Caco-2 (cell line): ENCODE data around the gene SGO1. TPM values are rescaled to one million over a fixed set of nuclear protein-coding genes. Genes with fewer than 3 reads are reported as not detected.

Experiments
- BruUV-seq: library from RNA; stranded (reverse); fragments of 400-500 nt; replicated peaks from 2 replicates; lab custom pipeline; 2021; lab: Mats Ljungman, UMichigan
- CTCF ChIA-PET: fragments of 300-600 bp; sonication (Branson Sonifier 250); formaldehyde crosslinking; loops from one replicate; lab custom pipeline; 2022; ENCODE audit warnings: antibody characterized with exemption; lab: Charles Lee
- POLR2A ChIA-PET: fragments of 300-600 bp; sonication (Branson Sonifier 250); formaldehyde crosslinking; loops from one replicate; lab custom pipeline; 2022; ENCODE audit warnings: antibody characterized with exemption; lab: Charles Lee
- DNase-seq, 2 experiments: peaks; one replicate each; pipeline versions ENCODE4 v3.0.0 to v3.0.0-alpha.2; 2020 to 2022
- H3K27me3 ChIP-seq: replicated peaks from 2 replicates; pipeline ENCODE4 v1.6.0; 2011; ENCODE audit warnings: low read length; ENCODE audit not compliant: control insufficient read depth, insufficient read depth
- H3K36me3 ChIP-seq: 2 replicates; pipeline ENCODE4 v1.5.1; 2011; ENCODE audit warnings: low read length; ENCODE audit not compliant: control insufficient read depth, insufficient read depth
- H3K4me1 ChIP-seq: fragments of 250-450 bp; sonication (Bioruptor Pico); 2 replicates; pipeline ENCODE4 v1.5.1; 2020; ENCODE audit warnings: mild to moderate bottlenecking
- H3K4me3 ChIP-seq: 2 replicates; pipeline ENCODE4 v1.5.1; 2011; ENCODE audit warnings: low read depth, mild to moderate bottlenecking, control low read depth, low read length
- H3K9me3 ChIP-seq: fragments of 250-450 bp; sonication (Bioruptor Pico); 2 replicates; pipeline ENCODE4 v1.5.1; 2020; ENCODE audit warnings: mild to moderate bottlenecking, moderate library complexity
- H3K27ac Mint-ChIP-seq: one replicate; pipeline ENCODE4 v1.8.0; 2022; ENCODE audit warnings: mixed read lengths; ENCODE audit not compliant: unreplicated experiment
- H3K27me3 Mint-ChIP-seq: one replicate; pipeline ENCODE4 v1.8.0; 2022; ENCODE audit warnings: mixed read lengths; ENCODE audit not compliant: insufficient read depth, unreplicated experiment
- H3K36me3 Mint-ChIP-seq: one replicate; pipeline ENCODE4 v1.8.0; 2022; ENCODE audit warnings: mild to moderate bottlenecking, mixed read lengths; ENCODE audit not compliant: insufficient read depth, unreplicated experiment
- H3K4me1 Mint-ChIP-seq: one replicate; pipeline ENCODE4 v1.8.0; 2022; ENCODE audit warnings: low read depth, mixed read lengths; ENCODE audit not compliant: unreplicated experiment
- H3K4me3 Mint-ChIP-seq: one replicate; pipeline ENCODE4 v1.8.0; 2022; ENCODE audit warnings: mild to moderate bottlenecking, moderate library complexity, mixed read lengths; ENCODE audit not compliant: unreplicated experiment
- H3K9me3 Mint-ChIP-seq: one replicate; pipeline ENCODE4 v1.8.0; 2022; ENCODE audit warnings: mixed read lengths; ENCODE audit not compliant: unreplicated experiment
- CTCF ChIP-seq, 2 experiments: fragments of 200-600 bp in 1 of 2; IDR thresholded peaks; 1 replicate in 1 of 2; 2 replicates in 1 of 2; pipeline versions ENCODE4 v1.5.1 to v1.8.0; 2011 to 2022; ENCODE audit warnings: antibody characterized with exemption in 1 of 2, control low read depth in 1 of 2, inconsistent platforms in 1 of 2, low read depth in 1 of 2, low read length in 1 of 2, mild to moderate bottlenecking in 1 of 2, moderate library complexity in 1 of 2; ENCODE audit not compliant: insufficient read depth in 1 of 2, severe bottlenecking in 1 of 2, unreplicated experiment in 1 of 2
- intact Hi-C: fragments of 100-400 bp; cut with micrococcal nuclease; formaldehyde crosslinking; loops from one replicate; pipeline ENCODE4 v1.10.0; 2022; ENCODE audit not compliant: unreplicated experiment
- total RNA-seq: library from RNA; stranded (reverse); gene quantifications from 2 replicates; pipeline ENCODE4 v1.2.3, GENCODE V29; 2022

The SGO1 gene
- total RNA-seq, 1 experiment from 2014 or later, result 24.2 TPM

- Mint-ChIP-seq H3K27ac (no peak overlapping the region), H3K27me3 (no peaks in the 10 kb centered on the region), H3K4me3 (no peak overlapping the region), H3K36me3 (no peaks in the 10 kb centered on the region), H3K9me3 (peaks cover 7% of the 10 kb centered on the region), H3K4me1 (peaks cover 13% of the 10 kb centered on the region)
- Histone ChIP-seq H3K4me3 (no peak overlapping the region), H3K36me3 (no peaks in the 10 kb centered on the region), H3K27me3 (no peaks in the 10 kb centered on the region), H3K9me3 (no peaks in the 10 kb centered on the region), H3K4me1 (peaks cover 18% of the 10 kb centered on the region; the same call in 1 of the 2 replicates)
- BruUV-seq, result no TSS peak
- DNase-seq, result no peak
- CTCF ChIA-PET, result no interaction called here
- no peak for TF ChIP-seq CTCF (IDR thresholded peaks at IDR 0.05; ENCODE audit: insufficient read depth in 1 of 2, low read depth in 1 of 2, low read length in 1 of 2, severe bottlenecking in 1 of 2, unreplicated experiment in 1 of 2)
- intact Hi-C loops, result no loop called here
- POLR2A ChIA-PET, result no interaction called here
Measured at GRCh38 chr3:20143519-20143918, 42.5 kb downstream of the SGO1 start.

GRCh38 chr3:20142517-20142916, 43.5 kb downstream of the SGO1 start:
- DNase-seq, result no peak
- Mint-ChIP-seq H3K4me3 (no peak overlapping the region), H3K9me3 (peaks cover 7% of the 10 kb centered on the region), H3K27ac (peak overlapping the region; percentile 15), H3K4me1 (peaks cover 13% of the 10 kb centered on the region), H3K36me3 (no peaks in the 10 kb centered on the region), H3K27me3 (no peaks in the 10 kb centered on the region)
- BruUV-seq, result no TSS peak
- Histone ChIP-seq H3K4me1 (peaks cover 16% of the 10 kb centered on the region; the same call in 1 of the 2 replicates), H3K27me3 (no peaks in the 10 kb centered on the region), H3K9me3 (no peaks in the 10 kb centered on the region), H3K4me3 (no peak overlapping the region), H3K36me3 (no peaks in the 10 kb centered on the region)
- no peak for TF ChIP-seq CTCF (IDR thresholded peaks at IDR 0.05; ENCODE audit: insufficient read depth in 1 of 2, low read depth in 1 of 2, low read length in 1 of 2, severe bottlenecking in 1 of 2, unreplicated experiment in 1 of 2)
- POLR2A ChIA-PET, result no interaction called here
- CTCF ChIA-PET, result no interaction called here
- intact Hi-C loops, result no loop called here

GRCh38 chr3:20141851-20142250, 44.2 kb downstream of the SGO1 start:
- Histone ChIP-seq H3K9me3 (no peaks in the 10 kb centered on the region), H3K36me3 (no peaks in the 10 kb centered on the region), H3K4me1 (peaks cover 14% of the 10 kb centered on the region; the same call in 1 of the 2 replicates), H3K4me3 (no peak overlapping the region), H3K27me3 (no peaks in the 10 kb centered on the region)
- Mint-ChIP-seq H3K4me3 (no peak overlapping the region), H3K27ac (peak overlapping the region; percentile 15), H3K4me1 (peaks cover 13% of the 10 kb centered on the region), H3K27me3 (no peaks in the 10 kb centered on the region), H3K9me3 (peaks cover 7% of the 10 kb centered on the region), H3K36me3 (no peaks in the 10 kb centered on the region)
- CTCF ChIA-PET, result no interaction called here
- intact Hi-C loops, result no loop called here
- no peak for TF ChIP-seq CTCF (IDR thresholded peaks at IDR 0.05; ENCODE audit: insufficient read depth in 1 of 2, low read depth in 1 of 2, low read length in 1 of 2, severe bottlenecking in 1 of 2, unreplicated experiment in 1 of 2)
- BruUV-seq, result no TSS peak
- POLR2A ChIA-PET, result no interaction called here
- DNase-seq, result no peak
